GM06990 (cell line): Measurements from ENCODE around the gene VHLL.
A peak's percentile ranks its signal among the peaks of the same experiment; 100 is the strongest.

Experiments used
- DNase-seq: peaks from one replicate; pipeline ENCODE4 v3.0.0-alpha.2; 2011; ENCODE audit not compliant: insufficient read length; ENCODE audit errors: extremely low read depth
- H3K27me3 ChIP-seq: replicated peaks from 2 replicates; pipeline ENCODE4 v1.6.0; 2011; ENCODE audit warnings: low read length; ENCODE audit not compliant: control insufficient read depth, insufficient read depth
- H3K36me3 ChIP-seq: 2 replicates; pipeline ENCODE4 v1.5.1; 2011; ENCODE audit warnings: low read length; ENCODE audit not compliant: control insufficient read depth, insufficient read depth
- H3K4me3 ChIP-seq: replicated peaks from 2 replicates; pipeline ENCODE4 v1.5.1; 2011; ENCODE audit warnings: low read depth, mild to moderate bottlenecking, control low read depth, low read length
- TF ChIP-seq, protein P1 (sequence below): IDR thresholded peaks from 2 replicates; pipeline ENCODE4 v1.5.1; 2011; ENCODE audit warnings: low read length, control low read depth, mild to moderate bottlenecking, inconsistent platforms; ENCODE audit not compliant: insufficient read depth, poor library complexity, severe bottlenecking

Gene VHLL

DNA sequence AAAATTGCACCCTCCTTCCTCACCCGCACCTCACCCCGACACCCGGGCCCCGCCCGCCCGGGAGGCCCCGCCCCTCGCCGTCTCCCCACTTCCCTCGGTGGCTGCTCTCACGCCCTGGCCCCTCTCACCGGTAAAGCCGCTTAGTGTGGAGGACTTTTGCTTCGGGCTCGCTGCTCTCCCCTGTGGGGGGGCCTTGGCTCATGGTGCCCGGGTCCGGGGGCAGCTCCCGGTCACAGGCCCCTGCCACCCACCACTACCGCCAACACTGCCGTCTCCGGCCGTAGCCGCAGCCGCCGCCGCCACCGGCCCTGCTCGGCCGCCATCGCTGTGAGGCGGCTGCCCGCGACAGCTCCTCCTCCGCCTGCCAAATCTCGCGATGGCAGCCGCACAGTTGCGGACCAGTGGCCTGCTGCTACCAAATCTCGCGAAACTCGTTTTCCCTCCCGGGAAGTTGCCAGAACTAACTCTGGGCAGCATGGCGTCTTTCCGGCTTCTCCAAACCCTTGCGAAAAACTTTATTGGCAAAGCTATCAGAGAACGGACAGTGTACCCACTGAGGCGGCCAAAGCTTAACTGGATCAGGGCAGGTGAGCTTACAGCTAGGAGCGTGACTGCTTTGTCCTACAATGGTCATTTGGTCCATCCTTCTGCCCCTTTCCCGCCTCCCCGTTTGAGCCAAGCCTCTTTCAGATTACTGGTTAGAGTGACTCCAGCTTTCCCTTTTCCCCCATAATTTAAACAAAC, 16.5 kb downstream of the VHLL start, which contains the start of gene SMG5:
Gene SMG5 (minus strand): TSS at position 347 of the 744 bp plus-strand sequence. CDS start 145 bp downstream, at position 202.
- TF ChIP-seq, protein P1, sequence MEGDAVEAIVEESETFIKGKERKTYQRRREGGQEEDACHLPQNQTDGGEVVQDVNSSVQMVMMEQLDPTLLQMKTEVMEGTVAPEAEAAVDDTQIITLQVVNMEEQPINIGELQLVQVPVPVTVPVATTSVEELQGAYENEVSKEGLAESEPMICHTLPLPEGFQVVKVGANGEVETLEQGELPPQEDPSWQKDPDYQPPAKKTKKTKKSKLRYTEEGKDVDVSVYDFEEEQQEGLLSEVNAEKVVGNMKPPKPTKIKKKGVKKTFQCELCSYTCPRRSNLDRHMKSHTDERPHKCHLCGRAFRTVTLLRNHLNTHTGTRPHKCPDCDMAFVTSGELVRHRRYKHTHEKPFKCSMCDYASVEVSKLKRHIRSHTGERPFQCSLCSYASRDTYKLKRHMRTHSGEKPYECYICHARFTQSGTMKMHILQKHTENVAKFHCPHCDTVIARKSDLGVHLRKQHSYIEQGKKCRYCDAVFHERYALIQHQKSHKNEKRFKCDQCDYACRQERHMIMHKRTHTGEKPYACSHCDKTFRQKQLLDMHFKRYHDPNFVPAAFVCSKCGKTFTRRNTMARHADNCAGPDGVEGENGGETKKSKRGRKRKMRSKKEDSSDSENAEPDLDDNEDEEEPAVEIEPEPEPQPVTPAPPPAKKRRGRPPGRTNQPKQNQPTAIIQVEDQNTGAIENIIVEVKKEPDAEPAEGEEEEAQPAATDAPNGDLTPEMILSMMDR = no peak
- Histone ChIP-seq H3K36me3 (peaks cover 16% of the 10 kb centered on the region), H3K4me3 (peak within 1 kb of the TSS; percentile 82), H3K27me3 (no peaks in the 10 kb centered on the region)
- peak; percentile 95 for DNase-seq

DNA sequence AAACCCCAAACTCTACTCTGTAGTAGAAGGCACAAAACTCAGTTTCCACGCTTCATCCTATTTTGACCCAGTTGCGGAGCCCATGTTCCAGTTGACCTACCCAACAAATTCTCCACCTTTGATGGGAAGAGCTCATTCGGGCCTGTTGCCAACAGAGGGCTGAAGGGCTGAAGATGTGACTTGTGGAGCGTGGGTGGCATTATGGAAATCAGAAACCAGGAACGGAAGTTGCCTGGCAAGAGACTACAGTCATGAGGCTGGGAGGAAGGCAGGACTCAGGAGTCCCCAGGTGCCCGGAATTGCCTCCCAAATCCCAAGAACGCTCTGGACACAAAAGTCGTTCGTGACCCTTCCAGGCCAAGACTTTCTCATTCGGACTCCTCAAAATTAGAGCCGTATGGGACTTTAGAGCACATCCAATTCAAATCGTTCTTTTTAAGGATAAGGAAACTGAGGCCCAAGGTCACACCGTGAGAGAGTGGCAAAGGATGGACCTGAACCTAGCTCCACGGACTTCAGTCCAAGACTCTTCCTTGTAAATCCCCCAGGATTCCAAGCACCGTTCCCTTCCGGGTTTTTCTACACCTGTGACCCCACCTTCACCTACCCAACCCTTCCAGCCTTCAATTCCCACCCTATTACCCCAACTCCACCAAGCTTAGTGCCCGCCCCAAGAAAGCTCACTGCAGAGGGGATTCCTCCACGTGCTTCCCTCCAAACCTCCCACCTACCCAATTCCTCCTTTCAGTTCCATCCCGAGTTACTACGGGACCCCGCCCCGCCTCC, 17.2 kb downstream of the VHLL start:
- H3K36me3 ChIP-seq = peaks cover 19% of the 10 kb centered on the region
- H3K4me3 ChIP-seq = peak overlapping the region; percentile 82
- H3K27me3 ChIP-seq = no peaks in the 10 kb centered on the region
- DNase-seq = peak; percentile 33
- TF ChIP-seq, protein P1 = no peak

DNA sequence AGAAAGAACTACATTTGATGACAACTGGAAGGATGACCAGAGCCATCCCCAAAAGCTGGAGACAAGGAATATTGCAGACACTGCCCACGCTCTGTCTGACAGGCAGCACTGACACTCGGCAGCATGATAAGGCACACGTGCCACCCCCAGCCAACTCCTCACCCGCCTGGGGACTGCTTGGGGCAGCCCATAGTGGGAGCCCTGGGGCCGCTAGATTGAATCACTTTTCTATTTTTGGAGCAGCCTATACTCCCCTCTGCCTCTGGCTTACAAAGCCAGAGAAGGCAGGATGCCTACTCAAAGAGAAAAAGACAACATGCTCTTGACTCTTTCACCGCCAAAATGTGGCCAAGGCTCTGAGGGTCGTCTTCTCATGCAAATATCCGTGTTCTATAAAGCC, 17.8 kb downstream of the VHLL start:
- no peaks in the 10 kb centered on the region for H3K27me3 ChIP-seq
- peak; percentile 56 for DNase-seq
- H3K36me3 ChIP-seq = peaks cover 22% of the 10 kb centered on the region
- TF ChIP-seq, protein P1 = peak; percentile 35
- peak overlapping the region; percentile 82 for H3K4me3 ChIP-seq

DNA sequence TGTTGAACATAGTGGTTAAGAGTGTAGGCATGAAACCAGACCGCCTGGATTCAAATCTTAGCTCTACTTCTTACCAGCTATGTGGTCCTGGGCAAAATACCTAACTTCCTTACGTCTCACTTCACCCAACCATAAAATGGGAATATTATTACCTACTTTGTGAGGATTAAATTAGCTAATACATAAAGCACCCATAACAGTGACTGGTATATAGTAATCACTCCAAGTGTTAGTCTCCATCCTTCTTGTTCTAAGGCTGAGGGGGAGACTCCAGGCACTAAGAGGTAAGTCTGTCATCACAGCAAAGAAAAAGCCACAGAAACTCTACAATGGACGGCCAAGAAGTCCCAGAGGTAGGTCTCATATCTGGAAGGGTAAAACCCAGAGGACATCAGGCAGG, 19.3 kb downstream of the VHLL start:
- TF ChIP-seq, protein P1 = no peak
- Histone ChIP-seq H3K4me3 (no peak overlapping the region), H3K27me3 (no peaks in the 10 kb centered on the region), H3K36me3 (peaks cover 16% of the 10 kb centered on the region)
- DNase-seq = no peak

DNA sequence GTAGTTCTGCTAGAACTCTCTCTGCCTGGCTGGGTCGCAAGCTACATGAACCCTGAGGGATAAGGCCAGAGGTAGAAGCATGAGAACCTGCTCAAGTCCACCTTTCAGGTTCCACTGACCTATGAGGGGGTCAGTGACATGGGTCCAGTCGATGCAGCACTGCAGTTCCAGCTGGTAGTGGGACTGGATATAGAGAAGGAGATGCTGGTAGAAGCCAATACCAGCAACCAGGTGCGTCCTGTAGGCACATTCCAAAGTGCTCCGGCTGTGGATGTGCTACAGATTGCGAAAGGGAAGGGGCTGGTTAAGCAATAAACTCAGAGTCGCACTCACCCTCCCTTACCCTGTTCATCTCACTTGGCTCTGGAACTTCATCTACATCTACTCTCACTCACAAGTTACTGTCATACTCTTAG, 22.1 kb downstream of the VHLL start:
- H3K27me3 ChIP-seq = no peaks in the 10 kb centered on the region
- TF ChIP-seq, protein P1 = no peak
- H3K4me3 ChIP-seq = no peak overlapping the region
- H3K36me3 ChIP-seq = peaks cover 29% of the 10 kb centered on the region
- DNase-seq = no peak
